SK-N-SH treated with all-trans-retinoic acid at 6 μM for 48 hours (cell line): ENCODE data around the gene ZNF93.

ENCODE experiments used
- BACH2 ChIP-seq: fragments of 250-450 bp; sonication (Bioruptor Pico); IDR thresholded peaks from 2 replicates; pipeline ENCODE4 v1.9.0; 2021; ENCODE audit warnings: mild to moderate bottlenecking, borderline replicate concordance
- TCF4 ChIP-seq: fragments of 250-450 bp; sonication (Bioruptor Pico); IDR thresholded peaks from 2 replicates; pipeline ENCODE4 v1.8.0; 2021; ENCODE audit warnings: mild to moderate bottlenecking, moderate library complexity, borderline replicate concordance
- ZNF565 ChIP-seq: fragments of 450-650 bp; formaldehyde crosslinking; conservative IDR thresholded peaks from 2 replicates; pipeline ENCODE4 v1.5.0; 2020; ENCODE audit warnings: low read depth, mild to moderate bottlenecking, moderate library complexity
- ZNF8 ChIP-seq: fragments of 450-650 bp; formaldehyde crosslinking; IDR thresholded peaks from 2 replicates; pipeline ENCODE4 v1.5.0; 2020; ENCODE audit warnings: mild to moderate bottlenecking, moderate library complexity
- TF ChIP-seq, protein P1 (sequence below): fragments of 250-450 bp; sonication (Bioruptor Pico); IDR thresholded peaks from 2 replicates; pipeline ENCODE4 v1.5.0; 2020; ENCODE audit warnings: mild to moderate bottlenecking, moderate library complexity

DNA sequence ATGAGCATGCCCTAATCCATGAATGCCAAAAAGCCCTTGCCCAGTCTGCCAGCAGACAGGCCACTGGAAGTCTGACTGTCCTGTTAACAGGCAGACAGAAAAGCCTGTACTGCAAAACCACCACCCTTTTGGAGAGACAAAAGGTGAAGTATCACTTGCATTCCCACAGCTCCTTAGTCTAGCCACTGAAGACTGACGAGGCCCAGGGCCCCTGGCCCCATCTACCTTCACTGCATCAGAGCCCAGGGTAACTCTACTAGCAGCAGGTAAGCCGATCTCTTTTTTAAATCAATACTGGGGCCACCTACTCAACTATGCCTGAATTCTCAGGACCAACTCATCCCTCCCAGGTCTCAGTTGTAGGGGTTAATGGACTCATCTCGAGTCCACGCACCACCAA lies 45.5 kb downstream of the ZNF93 start:
- TF ChIP-seq ZNF8 (CRISPR knock-in tag): no peak
- TF ChIP-seq, protein P1, sequence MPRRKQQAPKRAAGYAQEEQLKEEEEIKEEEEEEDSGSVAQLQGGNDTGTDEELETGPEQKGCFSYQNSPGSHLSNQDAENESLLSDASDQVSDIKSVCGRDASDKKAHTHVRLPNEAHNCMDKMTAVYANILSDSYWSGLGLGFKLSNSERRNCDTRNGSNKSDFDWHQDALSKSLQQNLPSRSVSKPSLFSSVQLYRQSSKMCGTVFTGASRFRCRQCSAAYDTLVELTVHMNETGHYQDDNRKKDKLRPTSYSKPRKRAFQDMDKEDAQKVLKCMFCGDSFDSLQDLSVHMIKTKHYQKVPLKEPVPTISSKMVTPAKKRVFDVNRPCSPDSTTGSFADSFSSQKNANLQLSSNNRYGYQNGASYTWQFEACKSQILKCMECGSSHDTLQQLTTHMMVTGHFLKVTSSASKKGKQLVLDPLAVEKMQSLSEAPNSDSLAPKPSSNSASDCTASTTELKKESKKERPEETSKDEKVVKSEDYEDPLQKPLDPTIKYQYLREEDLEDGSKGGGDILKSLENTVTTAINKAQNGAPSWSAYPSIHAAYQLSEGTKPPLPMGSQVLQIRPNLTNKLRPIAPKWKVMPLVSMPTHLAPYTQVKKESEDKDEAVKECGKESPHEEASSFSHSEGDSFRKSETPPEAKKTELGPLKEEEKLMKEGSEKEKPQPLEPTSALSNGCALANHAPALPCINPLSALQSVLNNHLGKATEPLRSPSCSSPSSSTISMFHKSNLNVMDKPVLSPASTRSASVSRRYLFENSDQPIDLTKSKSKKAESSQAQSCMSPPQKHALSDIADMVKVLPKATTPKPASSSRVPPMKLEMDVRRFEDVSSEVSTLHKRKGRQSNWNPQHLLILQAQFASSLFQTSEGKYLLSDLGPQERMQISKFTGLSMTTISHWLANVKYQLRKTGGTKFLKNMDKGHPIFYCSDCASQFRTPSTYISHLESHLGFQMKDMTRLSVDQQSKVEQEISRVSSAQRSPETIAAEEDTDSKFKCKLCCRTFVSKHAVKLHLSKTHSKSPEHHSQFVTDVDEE (CRISPR knock-in tag): no peak
- no peak for TF ChIP-seq BACH2 (CRISPR knock-in tag)
- TF ChIP-seq ZNF565 (CRISPR knock-in tag): no peak
- TF ChIP-seq TCF4 (CRISPR knock-in tag): no peak
